Activated naive CD4-positive, alpha-beta T cell treated with anti-CD3 and anti-CD28 coated beads, Interleukin-2, amount 50 U/mL, for 72 hours (primary cell): ENCODE results near the gene ART3. TPM values are rescaled to one million over a fixed set of nuclear protein-coding genes. Genes with fewer than 3 reads are reported as not detected.

Source experiments
- total RNA-seq, 2 donors: library from RNA; stranded (reverse); gene quantifications; one replicate each; pipeline ENCODE4 v1.2.3, GENCODE V29; 2022

Gene ART3
- total RNA-seq, 2 donors from 2014 or later: 0.82 TPM; not detected in 1

Other genes starting within 250 kb of the ART3 start
- gene PPEF2, start 172.3 kb upstream of the ART3 start, total RNA-seq: under 1 TPM in 1 of 2 donors, not detected in 1; 0.54 TPM
- 10 to 100 TPM; 17.4 to 22.8 TPM for gene NAAA, start 133.7 kb upstream of the ART3 start, total RNA-seq
- gene SDAD1, start 83.8 kb upstream of the ART3 start, total RNA-seq: 10 to 100 TPM; 21.4 to 43.3 TPM
- gene CXCL9, start 67.2 kb upstream of the ART3 start, total RNA-seq: 1 to 10 TPM in 1 of 2 donors, not detected in 1; 1.4 TPM
- gene CXCL10, start 51.2 kb upstream of the ART3 start, total RNA-seq: 1 to 10 TPM in 1 of 2 donors, under 1 TPM in 1; 0.20 to 1.2 TPM
- under 1 TPM; 0.21 to 0.23 TPM for gene CXCL11, start 38.6 kb upstream of the ART3 start, total RNA-seq
- 10 to 100 TPM; 63.6 to 72.8 TPM for gene NUP54, start 73.7 kb downstream of the ART3 start, total RNA-seq
- 1 to 10 TPM; 2.3 to 6.5 TPM for gene SCARB2, start 139.1 kb downstream of the ART3 start, total RNA-seq
- gene FAM47E, start 177.0 kb downstream of the ART3 start, total RNA-seq: not detected
- gene STBD1, start 232.0 kb downstream of the ART3 start, total RNA-seq: under 1 TPM in 1 of 2 donors, not detected in 1; 0.19 TPM